Smooth muscle cell of the coronary artery (primary cell): ENCODE data around the gene ERC2. TPM values are rescaled to one million over a fixed set of nuclear protein-coding genes. Genes with fewer than 3 reads are reported as not detected.

Source experiments
- total RNA-seq: library from RNA; depleted of rRNA; stranded (reverse); fragments of >200 nt; gene quantifications from 2 replicates; pipeline ENCODE4 v1.2.3, GENCODE V29; 2014; ENCODE audit warnings: low replicate concordance

Gene ERC2
- 0.47 TPM in 1 of 2 replicates, not detected in the other for total RNA-seq

DNA sequence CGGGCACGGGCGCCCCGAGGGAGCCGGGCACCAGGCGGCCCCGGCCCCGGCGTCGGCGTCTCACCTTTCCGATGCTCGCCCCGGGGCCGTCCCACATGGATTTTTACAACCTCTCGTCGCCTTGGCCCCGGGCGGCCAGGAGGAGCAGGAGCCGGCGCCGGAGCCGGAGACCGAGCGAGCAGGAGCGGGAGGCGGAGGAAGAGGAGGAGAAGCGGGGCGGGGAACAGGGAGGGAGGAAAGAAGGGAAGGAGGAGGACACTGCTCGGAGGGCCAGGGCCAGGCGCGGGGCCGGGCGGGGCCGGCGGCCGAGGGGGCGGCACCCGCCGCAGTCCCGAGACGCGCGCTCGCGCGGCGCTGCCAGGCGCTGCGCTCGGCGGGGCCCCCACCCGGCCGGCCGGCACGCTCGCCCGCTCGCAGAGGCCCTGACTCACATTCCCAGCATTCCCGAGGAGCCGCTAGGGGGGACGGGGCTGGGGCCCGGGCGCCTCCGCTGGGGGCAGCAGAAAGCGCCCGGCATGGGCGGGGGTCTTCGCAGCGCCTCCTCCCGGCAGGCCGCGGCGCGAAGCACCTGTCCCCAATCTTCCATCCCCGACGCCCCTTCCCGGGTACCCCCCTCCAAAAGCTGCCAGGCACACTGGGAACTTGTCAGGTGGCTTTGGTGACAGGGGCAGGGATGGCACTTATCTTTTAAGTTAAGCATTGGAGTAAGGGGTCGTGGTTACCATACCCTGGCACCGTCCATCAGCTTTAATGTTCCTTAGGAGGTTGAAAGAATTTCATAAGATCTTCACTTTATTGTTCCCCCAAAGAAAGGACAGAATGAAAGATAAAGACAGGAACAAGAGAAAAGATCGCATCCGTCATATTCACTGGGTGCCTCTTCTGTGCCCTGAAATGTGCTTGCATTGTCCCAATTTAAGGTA lies at the start of gene ERC2:
Gene ERC2, minus strand, starts transcription at position 284 of the 923 bp plus-strand sequence.

DNA sequence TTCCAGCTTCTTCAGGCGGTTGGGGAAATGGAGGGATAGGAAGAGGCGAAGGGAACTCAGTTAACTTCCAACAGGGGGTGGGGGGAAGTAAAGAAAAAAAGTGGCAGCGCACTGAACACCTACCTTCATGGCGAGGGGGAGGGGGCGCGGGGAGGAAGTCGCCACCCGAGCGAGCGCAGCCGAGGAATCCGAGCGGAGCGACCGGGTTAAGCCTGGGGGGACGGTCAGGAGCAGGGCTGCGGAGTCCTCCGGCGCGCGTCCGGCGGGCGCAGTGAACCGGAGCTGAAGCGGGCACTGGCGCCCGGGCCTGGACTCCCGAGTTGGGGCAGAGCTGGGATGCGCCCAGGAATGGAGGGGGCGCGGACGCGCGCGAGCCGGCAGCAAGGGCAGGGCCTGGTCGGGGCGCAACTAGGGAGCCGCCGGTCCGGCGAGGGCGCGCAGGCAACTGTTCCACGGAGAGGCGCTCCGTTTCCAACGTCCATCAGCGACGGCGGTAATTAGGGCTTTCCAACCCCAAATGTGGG lies 981.3 kb downstream of the ERC2 start, which contains the start of gene WNT5A:
Gene WNT5A, minus strand, starts transcription at position 450 of the 524 bp plus-strand sequence. Its CDS starts 321 bp downstream, at position 129.

Other genes with a start within 250 kb of the ERC2 start
- 14.1 and 18.8 TPM in 2 replicates for gene CCDC66, start 88.7 kb upstream of the ERC2 start, total RNA-seq
- 54.2 and 64.2 TPM in 2 replicates for gene TASOR, start 214.8 kb upstream of the ERC2 start, total RNA-seq